RPMI7951 (cell line): ENCODE data around the gene KCNIP1. TPM values are rescaled to one million over a fixed set of nuclear protein-coding genes. Genes with fewer than 3 reads are reported as not detected.
"Not testable (repeated sequence)": the region's sequence is repeated elsewhere in the genome, so short reads cannot be mapped to it uniquely, and the experiment has no call there.

ENCODE experiments used
- DNase-seq: peaks from one replicate; pipeline ENCODE4 v3.0.0-alpha.2; 2012; ENCODE audit warnings: low read depth
- total RNA-seq: library from RNA; depleted of rRNA; stranded (reverse); fragments of >200 nt; shearing (Covaris generic); gene quantifications from 2 replicates; pipeline ENCODE4 v1.2.3, GENCODE V29; 2014

KCNIP1 gene
- total RNA-seq, 1 experiment from 2014 or later = not detected

DNA sequence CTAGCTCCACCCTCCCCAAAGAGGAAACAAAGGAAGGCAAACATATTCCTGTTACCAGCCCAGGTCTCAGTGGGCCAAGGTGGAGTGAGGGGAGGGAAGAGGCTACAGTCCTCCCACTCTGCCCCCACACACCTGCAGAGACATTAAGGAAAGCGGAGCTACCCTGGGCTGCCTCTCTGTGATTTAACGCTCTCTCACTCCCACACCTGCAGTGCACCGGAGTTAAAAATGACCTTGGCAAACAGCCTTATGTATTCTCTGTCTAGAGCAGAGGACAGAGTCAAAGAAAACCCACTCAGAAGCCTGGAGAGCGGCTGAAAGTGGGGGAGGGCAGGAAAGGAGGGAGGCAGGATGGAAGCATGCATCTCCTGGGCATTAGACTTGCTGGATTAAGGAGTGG is 32.7 kb downstream of the KCNIP1 start:
- no peak for DNase-seq

DNA sequence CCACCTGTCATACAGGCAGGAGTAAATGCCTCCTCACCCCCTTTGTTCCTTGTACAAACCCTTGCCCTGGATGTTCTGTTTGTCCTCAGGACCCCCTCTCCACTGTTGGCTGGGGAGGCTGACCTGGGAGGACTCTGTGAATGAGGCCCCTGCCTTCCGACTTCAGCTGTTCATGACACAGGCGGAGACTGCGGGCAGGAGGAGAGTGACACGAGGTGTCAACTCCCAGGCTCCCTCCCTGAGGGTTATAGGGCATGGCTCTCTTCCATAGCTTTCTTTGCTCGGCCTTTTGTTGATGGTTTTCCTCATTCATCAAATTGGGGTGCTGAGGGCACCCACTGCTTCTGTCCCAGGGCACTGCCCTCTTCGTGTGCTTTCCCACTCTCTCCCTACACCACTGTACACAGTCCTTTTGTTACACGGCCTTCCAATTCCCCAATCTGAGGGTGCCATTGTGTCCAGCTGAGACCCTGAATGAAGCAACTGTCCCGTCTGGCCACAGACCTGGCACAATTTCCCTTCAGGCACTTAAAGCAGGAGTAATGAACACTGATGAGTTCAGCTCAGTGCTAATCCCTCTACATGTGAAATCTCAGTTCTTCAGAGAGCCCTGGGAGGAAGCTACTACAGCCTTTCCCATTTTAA is 33.8 kb downstream of the KCNIP1 start:
- no peak for DNase-seq

DNA sequence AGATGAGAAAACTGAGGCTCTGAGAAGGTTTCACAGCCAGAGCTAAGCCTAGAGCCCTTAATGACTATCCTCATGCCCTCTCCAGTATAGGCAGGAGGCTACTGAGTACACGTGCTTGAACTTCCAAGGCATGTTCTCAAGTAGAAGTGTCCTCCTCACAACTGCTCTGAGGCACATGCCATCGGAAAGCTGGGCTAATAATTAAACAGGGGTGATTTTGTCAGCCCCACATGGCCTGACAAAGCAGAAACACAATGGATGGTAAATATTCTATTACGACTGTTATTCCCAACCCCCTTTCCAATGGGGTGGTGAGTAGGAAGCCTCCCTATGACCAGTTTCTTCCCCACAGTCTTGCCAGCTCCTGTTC is 34.3 kb downstream of the KCNIP1 start:
- DNase-seq = no peak

DNA sequence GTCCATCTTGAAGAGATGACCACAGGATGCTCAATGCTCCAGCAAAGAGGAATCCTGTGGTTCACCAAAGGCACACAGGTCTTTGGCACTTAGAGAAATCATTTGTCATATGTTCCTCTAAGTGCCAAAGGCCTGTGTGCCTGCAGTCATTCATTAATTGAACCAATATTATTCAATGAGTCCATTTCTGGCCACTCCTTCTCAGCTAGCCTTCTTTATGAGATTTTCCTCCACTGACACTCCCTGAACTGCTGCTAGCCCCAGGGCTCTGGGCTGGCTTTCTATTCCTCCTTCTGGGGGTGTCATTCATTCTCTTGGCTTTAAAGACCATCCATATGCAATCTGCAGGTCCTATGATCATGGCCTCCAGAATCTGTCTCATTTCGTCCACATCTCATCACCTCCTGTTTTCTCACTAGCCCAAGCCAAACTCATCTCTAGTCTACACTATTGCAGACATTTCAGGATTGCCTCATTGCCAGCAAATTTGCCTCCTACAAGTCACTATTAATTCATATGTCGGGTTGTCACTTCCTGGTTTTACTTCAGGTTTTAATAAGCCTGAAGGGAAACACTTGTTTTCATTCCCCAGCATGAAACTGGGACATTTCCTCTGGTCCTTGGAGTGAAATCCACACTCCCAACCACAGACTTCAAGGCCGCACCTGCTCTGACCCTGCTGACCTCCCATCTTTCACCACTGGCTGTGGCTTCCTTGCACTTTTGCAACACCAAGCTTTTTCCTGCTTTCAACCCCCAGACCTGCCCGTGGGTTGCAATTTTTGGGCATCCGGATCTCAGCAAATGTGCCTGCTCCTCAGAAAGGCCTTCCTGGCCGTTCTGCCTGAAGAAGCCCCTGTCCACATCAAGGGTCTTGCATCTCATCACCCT is 35.1 kb downstream of the KCNIP1 start:
- peak; percentile 13 for DNase-seq

DNA sequence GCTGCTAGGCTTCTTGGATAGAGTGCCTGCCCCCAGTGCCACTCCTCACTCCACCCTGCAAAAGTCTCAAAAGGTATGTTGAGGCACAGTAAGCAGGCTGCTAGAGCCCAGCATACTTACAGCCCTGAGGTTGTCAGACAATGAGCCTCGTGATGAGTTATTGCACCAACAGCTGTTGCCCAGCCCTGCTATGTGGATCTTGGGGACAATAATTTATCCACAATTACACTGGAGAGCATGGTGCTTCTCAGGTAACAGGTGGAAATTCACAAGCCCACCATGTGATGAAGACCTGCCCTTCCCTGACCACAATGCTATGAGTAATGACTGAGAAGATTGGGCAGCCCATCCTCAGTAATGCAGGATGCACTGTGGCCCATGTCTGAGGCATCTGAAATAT is 36.5 kb downstream of the KCNIP1 start:
- no peak for DNase-seq

DNA sequence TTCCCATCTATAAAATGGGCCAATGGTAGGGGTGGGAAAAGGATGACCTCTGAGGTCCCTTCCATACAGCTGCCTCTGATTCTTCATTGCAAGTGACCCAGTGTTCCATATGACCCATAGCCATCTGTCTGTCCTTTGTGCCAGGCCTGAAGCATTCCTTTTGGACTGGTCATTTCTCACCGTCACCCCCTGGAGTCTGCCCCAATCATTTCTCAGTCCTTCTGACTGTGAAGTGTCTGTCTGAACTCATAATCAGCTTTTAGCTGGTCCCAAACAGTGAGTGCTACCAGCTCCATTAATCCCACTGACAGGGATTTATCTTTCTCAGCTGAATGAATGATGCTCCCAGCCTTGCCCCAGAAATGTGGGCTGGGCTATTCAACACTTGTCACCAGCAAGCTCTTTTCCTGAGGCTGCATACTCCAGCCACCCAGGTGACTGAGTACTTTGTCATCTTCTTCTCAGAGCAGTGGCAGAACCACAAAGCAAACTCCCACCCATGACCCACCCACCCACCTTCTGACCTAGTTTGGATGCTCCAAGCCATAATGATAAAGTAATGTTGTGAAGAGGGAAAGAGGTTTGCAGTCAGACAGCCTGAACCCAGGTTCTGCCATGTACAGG is 37.4 kb downstream of the KCNIP1 start:
- peak; percentile 34 for DNase-seq

DNA sequence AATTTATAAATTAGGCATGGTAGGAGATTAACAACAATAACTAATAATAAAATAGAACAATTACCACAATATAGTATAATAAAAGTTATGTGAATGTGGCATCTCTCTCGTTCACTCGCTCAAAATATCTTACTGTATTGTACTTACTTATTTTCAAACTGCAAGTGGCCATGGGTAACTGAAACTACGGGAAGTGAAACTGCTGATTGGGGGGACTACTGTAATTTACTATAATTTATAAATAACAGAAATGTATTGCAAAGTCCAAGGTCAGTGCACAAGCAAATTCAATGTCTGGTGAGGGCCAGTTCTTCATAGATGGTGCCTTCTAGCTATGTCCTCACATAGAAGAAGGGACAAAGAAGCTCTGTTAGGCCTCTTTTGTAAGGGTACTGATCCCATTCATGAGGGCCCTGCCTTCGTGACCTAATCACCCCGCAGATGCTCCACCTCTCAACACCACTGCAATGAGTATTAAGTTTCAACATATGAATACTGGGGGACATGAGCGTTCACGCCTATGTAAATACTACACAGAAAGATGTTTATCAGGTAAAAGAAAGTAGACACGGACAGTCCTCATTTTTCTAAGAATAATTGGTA is 39.0 kb downstream of the KCNIP1 start:
- DNase-seq = no peak

DNA sequence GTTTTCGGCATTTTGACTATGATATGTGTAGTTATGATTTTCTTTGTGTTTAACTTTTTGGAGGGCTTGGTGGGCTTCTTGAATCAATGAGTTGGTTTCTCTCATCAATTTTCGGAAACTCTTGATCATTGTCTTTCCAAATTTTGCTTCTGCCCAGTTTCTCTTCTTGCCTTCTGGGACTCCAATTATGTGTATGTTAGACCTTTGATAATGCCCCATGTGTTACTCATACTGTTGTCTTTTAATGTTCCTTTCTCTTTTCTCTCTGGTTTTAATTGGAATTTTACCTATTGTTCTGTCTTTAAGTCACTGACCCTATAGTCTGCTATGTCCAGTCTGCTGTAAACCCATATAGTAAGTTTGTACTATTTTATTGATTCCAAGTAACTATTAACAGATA is 41.5 kb downstream of the KCNIP1 start:
- no peak for DNase-seq

DNA sequence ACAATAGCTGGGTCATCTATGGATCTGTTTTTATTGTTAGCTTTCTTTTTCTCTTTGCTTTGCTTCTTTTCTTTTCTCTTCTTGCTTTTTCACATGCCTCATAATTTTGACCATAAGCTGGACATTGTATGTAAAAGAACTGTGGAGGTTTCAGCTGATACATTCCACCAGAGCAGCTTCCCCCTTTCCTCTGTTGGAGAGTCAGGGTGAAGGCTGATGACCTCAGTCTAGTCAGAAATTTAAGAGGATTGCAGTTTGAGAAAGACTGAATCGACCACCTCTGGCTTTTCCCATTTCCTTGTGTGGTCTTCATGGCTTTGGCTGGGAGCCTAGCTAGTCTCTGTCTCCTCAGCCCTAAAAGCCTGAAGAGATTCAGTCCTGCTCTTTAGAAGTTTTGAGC is 42.0 kb downstream of the KCNIP1 start:
- no peak for DNase-seq

DNA sequence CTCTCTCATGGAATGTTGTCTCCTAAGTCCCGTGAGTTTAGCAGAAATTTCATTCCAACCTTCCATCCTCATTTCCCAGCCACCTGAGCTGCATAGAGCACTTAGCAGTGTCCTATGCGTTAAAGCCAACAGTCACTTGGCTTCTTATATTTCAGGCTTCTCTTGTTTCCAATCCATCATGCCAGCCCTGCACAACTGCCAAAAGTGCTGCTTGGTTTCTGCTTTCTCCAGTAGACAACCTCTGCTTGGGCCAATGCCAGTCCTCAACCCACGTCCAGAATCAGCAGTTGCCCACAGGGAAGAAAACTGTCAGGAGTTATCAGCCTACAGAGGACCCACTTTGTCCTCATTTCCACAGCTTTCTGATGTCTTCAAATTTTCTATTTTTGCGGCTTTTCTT is 42.5 kb downstream of the KCNIP1 start:
- DNase-seq = no peak

DNA sequence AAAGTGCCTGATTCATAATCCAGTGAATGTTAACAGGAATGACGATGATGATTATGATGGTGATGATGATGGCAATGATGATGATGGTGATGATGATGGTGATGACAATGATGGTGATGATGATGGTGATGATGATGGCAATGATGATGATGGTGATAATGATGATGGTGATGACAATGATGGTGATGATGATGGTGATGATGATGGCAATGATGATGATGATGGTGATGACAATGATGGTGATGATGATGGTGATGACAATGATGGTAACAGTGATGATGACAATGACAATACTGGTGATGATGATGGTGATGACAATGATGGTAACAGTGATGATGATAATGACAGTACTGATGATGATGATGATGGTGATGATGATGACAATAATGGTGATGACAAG is 46.6 kb downstream of the KCNIP1 start:
- not testable (repeated sequence) for DNase-seq

DNA sequence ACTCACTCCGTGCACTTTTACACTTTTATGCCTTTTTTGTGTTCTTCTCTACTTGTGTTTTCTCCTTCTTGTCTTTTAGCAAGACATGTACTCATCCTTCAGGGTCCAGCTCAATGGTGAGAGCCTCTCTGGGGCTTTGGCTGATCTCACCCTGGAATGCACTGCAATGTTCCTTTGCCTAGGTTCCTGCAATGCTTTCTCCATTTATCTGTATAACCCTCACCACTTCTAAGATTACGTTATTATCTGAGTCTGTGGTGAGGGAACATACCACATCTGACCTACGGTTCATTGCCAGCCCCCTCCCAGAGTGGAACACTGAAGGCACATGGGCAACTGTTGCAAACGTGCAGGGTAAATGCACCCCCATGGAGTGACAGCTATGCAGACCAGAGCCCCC is 47.3 kb downstream of the KCNIP1 start:
- DNase-seq = no peak

DNA sequence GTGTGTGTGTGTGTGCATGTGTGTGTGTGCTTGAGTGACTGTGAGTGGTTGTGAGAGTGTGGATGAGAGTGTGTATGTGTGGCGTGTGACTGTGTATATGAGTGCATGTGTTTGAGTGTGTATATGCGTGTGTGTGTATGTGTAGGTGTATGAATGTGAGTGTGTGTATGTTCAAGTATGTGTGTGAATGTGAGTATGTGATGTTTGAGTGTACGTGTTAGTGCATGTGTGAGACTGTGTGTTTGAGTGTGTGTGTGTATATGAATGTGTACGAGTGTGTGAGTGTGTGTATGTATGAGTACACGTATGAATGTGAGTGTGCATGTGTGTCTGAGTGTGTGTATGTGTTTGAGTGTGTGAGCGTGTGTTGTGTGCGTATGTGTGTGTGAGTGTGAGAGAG is 47.8 kb downstream of the KCNIP1 start:
- DNase-seq = no peak

DNA sequence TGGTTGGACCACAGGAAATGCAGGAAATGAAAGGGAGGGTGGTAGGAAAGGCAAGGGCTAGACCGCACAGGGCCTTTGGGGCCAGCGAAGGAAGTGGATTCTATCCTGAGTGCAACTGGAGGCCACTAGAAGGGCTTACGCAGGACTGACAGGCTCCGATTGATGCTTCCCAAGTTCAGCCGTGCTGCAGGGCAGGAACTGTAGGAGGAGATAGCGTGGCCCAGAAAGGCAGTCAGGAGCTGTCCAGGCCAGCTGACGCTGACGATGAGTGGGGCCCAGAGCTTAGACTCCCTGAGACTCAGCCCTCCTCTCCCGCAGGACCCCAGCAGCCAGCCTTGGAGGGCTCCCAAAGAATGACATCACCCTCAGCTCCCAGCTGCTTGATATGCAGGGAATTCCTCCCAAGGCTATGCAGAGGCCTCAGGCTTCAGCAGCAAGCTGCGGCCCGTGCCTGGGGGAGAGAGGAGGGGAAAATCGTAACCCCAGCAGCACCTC is 48.8 kb downstream of the KCNIP1 start:
- peak; percentile 78 for DNase-seq

DNA sequence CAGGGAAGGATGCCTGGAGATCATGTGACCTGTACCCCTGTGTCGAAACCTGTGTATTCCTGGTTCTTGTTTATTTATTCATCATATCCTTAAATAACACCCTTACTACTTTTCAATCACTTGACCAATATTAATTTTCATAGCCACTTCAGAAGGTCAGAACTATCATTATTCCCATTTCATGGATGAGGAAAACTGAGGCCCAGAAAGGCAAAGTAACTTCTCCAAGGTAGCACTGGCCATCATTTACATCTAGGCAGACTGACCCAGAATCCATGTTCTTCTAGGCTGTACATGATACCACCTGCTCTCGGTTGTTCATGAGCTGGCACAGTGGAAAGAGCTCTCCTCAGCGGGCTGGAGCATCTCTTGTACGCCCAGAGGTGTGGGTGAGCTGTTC is 49.4 kb downstream of the KCNIP1 start:
- DNase-seq = no peak

DNA sequence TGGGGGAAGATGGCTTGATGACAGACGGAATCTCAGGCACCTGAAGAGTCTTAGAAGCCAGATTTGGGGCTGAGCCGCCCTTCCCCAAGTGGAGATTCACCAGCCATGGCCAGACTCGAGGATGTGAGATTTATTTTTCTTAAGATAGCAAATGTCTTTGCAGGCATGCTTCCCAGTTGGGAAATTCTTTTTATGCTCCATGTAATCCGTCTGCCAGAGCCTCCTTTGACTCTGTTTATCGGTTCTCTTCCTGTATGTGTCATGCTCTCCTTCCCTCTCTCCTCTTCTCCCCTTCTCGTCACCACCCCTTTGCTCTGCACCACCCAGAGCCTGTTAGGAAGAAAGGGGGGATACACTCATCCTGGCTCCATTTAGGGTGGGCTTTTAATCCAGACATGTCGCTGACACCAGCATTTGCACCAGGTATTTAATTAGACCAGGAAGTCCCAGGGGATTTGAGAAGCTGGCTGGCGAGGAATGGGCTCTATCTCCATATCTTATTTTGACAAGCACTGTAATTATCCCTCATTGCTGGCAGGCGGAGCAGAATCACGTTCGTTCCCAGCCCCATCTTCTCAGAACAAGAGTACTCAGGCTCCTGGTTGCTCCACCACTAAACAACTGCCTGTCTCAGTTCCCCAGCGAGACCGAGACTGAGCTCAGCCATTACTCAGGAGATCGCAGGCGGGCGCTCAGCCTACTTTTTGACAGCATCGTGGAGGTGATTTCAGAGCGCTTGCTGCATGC is 50.9 kb downstream of the KCNIP1 start:
- no peak for DNase-seq

DNA sequence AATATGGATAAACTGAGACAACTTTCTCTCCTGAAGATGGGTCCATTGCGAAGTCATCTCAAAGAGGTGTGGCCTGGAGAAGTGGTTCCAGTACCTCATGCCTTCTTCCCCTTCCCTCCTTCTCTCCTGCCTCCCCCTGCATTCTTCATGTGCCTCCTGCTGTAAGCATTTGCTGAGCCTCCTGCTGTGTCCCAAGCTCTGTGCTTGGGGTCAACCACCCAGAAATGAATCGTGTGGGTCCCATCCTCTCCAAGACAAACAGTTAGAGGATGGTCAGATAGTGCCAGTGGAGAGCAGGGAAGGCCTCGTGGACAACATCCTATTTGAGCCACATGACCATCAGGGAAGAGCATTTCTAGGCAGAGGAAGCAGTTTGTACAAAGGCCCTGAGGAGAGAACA is 53.5 kb downstream of the KCNIP1 start:
- DNase-seq = no peak

DNA sequence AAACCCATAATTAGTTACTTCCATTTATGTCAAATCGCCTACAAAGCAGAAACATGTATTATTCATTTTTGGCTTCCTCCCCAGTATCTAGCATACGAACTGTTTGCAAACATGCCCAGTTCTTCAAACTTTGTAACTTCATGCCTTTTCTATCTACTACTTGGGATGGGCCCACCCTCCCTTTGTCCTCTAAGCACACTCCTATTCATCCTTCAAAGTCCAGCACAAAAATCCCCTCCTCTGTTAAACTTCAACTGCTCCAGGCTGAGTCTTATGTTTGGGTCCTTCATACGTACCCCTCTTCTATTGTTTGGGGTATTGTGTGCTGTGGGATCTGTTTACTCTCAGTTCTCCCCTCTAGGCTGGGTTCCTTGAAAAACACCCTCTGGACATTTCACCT is 55.5 kb downstream of the KCNIP1 start:
- no peak for DNase-seq

DNA sequence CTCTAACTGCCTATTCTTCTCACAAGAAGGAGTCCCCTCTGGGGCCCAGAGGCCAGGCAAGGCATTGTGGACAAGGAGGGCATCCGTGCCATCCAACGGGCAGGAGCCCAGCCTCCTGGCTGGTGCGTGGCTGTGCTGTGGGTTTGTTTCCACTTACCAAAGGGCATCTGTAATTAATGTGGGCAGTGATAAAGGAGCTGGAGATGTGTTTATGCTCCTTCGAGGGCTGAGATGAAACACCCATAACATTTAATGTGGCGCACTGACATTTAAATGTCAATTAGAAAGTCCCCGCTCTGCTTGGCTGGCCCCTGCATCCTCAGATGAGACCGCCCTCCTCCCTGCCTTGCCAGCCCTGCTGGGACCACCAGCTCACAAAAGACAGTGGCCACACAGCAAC is 57.1 kb downstream of the KCNIP1 start:
- no peak for DNase-seq

DNA sequence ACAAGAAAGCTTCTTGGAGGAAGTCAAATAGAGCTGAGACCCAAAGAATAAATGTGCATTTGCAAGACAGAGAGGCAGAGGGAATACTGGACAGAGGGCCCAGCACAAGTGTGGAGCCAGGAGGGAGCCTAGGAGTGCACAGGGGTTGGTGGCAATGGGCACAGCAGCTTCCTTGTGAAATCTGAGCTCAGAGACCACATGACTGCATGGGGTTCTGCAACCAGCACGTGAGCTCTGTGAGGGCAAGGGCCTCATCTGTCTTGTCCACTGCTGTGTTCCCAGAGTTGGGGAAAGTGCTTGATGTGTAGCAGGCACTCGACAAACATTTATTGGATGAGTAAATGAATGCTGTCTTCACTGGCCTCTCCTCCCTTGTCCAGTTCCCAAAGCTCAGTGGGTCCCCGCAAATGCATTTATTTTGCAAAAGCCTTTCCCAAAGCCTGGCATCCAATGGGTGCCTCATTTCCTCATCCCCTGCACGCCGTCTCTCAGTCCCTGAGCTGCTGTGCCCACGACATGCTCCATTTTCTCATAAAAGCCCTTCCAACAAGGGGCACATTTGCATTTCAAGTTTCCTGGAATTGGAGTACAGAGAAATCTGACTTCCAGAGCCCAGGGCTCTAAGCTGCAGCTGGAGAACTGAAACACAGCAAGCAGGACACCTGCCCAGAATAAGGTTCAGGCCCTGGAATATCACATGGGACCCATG is 58.5 kb downstream of the KCNIP1 start:
- DNase-seq = no peak

DNA sequence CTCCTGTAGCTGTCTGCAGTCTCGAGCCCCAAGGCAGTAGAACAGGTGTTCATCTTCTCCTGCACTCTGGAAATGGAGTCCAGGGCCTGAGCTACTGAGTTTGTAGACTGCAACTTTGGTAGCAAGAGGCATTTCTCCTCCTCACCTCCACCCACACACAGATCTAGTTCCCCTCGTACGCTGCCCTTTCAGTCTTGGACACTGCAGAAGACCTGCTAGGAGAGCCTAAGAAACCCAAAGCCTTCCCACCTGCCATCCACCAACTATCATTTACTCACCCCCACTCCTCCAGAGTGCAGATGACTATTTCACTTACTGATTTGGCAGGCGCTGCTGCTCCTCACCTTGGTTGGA is 59.0 kb downstream of the KCNIP1 start:
- DNase-seq = no peak
